Measurements from ENCODE around the gene DDX23. TPM values are rescaled to one million over a fixed set of nuclear protein-coding genes. Genes with fewer than 3 reads are reported as not detected.
A peak's percentile ranks its signal among the peaks of the same experiment; 100 is the strongest.

Gene DDX23
- total RNA-seq, 1 experiment from 2014 or later: 132 TPM

DNA sequence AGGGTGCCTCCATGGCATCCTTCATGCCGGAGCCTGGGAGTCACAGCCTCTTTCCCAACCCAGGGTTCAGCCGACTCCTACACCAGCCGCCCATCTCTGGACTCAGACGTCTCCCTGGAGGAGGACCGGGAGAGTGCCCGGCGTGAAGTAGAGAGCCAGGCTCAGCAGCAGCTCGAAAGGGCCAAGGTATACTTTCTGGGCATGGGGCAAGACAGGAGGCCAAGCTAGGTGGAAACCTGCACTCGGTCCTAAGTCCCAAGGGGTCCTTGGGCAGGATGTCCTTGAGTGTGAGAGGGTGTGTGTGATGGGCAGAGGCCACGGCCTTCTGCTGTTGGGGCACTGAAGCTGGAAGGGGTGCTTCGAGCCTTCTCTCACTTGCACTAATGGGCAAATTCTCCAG, 28.7 kb downstream of the DDX23 start:
- DNase-seq (ENCODE audit: low read depth): no peak

- no peak for DNase-seq (ENCODE audit: low read depth)
Measured at GRCh38 chr12:48822711-48823110, 29.3 kb downstream of the DDX23 start.

- DNase-seq (ENCODE audit: low read depth): no peak
Measured at GRCh38 chr12:48822139-48822538, 29.8 kb downstream of the DDX23 start.

DNA sequence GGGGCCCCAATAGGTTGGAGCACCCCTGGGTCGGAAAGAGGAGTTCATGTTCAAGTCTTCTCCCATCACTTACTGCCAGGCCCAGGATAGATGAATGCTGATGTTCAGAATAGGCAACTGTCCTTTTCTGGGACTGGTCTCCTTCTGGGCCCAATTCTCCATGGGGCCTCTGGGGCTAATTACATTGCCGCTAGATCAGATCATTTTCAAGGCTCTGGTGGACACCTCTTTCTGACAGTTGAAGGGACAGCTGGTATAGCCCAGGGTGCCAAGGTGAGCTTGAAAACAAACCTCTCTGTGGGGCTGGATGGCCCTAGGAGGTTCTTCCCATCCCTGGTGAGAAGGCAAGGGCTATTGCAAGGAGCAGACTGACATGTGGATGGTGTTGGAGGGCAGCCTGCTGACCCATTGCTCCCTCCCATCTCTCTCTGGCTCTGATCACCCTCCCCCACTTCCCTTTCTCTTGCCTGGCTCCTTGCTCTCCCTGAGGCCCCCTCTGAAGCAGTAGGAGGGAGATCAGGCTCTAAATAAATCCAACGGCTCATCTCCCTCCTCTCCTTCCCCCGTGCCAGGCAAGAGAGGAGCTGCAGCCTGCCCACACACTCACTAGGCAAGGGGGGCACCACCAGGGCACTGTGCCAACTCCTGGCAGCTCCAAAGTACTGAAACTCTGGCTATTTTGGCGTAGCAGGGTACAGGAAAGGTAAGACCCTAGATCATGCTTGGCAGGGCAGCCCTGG, 31.8 kb downstream of the DDX23 start:
- DNase-seq (ENCODE audit: low read depth): no peak

DNA sequence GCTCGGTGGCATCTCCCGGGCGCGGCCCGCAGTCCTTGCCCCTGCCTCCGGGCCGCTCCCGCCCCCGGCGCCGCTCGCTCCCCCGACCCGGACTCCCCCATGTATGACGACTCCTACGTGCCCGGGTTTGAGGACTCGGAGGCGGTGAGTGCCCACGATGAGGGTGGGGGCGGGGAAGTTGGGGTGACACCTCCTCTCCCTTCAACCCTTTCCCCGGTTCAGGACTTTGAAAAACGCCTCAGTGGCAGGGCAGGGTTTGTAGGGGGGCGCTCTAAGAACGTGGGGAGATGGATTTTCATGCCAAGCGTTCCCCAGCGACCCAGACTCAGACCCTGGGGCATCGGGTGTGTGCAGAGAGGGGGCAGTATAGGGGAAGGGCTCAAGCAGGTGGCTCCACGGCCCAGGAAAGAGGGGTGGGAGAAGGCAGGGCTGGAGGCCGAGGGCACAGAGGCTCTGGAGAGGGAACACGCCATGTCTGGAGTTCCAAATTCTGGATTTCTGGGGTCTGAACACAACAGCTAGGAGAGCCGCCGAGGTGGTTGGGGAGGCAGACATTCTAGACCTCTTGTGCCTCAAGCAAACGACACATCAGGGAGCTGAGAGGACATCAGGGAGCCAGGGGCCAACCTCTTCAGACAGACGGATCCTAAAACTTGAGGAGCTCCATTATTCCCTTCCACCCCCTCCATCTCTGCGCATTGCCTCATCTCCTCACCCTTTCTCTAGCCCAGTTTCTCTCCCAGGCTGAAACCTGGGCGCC, 33.0 kb downstream of the DDX23 start:
- no peak for DNase-seq (ENCODE audit: low read depth)

DNA sequence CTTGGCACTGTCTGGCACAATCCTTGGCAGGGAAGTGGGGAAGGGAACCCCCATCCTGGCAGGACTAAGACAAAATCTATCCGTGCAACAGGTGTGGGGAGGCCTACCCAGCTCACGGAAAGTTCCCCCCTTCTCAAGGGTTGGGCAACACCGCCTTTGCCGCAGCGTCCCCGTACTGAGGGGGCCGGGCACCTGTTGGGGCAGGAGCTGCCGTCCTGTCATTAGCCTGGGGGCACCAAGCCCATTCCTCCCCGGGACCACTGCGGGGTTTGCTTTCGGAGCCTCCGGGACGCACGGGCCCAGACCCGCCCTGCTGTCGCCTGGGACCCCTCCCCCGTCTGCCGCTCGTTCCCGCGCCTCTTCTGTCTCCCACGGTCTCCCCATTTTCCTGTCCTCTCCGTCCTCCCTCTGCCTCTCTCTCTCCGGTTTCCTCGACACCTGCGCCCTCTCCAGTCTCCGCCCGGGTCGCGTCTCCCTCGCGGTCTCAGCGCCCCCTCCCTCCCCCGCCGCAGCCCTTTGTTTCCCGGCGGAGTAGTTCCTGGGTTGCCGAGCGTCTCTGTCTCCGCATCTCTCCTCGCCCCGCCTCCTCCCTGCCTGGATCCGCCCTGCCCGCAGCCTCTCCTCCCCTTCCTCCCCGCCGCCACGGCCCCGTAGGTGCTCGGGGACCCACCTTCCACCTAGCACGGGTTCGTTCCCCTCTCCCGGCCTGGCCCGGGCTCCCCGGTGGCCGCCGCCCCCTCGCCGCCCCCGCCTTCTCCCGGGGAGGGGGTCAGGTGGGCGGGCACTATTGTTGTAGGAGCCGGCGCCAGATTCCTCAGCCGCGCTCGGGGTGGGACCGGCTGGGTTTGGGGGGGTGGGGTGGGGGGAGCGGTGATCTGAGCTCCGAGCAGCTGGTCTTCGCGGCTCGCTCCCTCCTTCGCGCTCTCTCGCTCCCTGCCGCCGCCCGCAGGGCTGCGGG, 33.8 kb downstream of the DDX23 start, which contains the start of gene CACNB3:
Gene CACNB3, plus strand, starts transcription at position 624 of the 958 bp plus-strand sequence. CDS start 434 bp downstream, outside the sequence.
- peak; percentile 84 for DNase-seq (ENCODE audit: low read depth)

DNA sequence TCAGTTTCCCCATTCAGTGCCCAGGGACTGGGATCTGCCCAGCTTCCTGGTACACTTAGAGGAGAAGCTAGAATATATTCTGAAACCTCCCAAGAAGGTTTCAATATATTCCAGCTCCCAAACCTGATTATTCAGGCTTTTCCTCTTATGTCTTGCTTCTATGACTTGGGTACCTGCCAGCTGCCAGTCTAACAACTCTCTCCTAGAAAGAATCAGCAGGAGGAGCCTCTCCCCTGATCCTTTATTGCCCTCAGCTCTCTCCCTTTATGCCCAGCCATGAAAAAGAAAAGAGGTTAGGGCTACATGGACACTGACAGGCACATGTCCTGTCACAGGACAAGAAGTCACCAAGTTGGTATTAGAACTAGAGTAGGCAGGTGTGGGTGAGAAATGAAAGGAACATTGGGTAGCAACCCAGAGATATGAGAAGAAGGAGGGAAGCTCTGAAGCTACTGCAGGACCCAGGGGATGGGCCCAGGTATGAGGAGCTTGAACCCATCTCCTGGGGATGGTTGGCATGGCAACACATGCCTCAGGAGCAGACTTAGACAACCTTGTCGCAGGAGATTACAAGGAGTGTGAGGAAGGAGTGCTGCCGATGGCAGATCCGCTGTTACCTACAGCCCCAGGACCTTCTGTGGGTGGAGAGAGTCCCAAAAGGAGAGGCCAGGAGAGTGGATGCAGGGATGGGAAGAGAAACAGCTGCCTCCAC, 35.7 kb downstream of the DDX23 start:
- DNase-seq (ENCODE audit: low read depth): no peak

DNA sequence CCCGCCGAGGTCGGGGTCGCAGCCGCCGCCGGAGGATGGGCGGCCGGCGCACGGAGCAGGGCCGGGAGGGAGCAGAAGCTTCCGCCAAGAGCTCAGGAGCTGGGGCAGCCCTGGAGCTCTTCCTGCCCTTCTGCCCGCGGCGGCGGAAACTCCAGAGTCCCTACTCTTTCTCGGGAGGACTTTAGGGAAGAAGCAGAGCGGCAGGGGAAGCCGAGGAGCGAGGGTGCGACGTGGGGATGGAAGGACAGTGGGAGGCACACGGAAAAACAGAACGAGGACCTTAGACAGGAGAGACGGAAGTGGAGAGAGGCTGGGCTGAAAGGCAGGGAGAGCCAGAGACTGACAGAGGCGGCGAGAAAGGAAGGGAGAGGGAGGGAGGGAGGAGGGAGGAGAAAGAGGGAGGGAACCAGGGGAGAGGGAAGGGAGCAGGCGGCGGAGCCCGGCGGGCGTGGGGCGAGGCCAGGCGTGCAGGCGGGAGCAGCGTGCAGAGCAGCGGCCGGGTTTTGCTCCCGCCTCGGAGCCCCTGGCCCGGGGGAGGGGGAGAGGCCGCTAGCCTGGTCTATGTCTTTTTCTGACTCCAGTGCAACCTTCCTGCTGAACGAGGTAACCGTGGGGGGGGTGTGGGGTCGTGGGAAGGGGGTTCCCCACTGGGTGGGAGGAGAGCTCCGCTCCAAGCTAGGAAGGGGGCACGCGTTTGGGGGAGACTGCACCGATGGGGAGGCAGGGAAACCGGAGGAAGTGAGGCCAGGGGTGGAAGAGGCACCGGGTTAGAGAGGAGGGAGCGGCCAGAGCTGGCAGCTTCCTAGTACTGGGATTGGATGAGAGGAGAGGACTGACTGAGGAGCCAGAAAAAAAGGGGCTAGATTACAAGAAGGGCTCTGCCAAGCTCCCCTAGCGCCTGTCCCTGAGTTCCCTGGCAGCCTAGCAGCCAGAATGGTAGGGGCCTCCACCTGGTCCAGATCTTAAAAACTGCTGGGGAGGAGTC, 36.5 kb downstream of the DDX23 start:
- DNase-seq (ENCODE audit: low read depth): peak; percentile 92

GRCh38 chr12:48814262-48815125, 37.5 kb downstream of the DDX23 start:
- peak; percentile 89 for DNase-seq (ENCODE audit: low read depth)

DNA sequence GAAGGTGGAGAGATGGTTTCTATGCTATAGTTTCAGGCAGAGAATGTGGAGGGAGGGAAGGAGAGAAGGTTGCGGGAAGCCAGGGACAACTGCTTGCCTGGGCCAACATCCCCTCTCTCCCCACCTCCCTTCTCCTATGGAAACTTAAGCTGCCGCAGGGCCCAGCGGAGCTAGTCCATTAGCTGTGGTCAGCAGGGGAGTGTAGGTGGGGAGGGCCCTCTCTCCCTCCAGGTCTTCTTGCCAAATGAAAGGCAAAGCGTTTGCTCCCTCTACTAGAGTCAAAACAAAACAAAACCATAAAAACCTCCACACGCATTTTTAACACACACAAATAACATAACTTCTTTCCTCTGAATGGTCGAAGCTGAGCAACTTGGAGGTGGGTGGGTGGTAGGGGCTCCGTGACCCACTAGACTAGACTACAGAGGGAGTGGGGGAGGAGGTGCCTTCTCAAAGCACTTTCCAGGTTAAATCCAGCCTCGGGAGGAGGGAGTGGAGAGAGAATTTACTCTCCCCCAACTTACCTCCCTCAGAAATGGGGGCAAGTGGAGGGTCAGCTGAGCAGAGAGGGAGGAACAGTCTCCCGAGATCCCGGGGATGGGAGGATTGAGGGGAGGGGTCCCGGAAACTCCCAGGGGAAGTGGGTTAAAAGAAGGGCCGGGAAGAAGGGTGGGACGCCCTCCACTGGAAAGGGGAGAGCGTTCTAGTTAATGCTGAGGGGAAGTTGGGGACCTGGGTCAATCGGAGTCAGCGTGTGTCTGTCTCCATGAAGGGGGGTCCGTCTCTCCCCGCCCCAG, 38.3 kb downstream of the DDX23 start:
- DNase-seq (ENCODE audit: low read depth): no peak

- DNase-seq (ENCODE audit: low read depth): no peak
Measured at GRCh38 chr12:48812389-48812788, 39.6 kb downstream of the DDX23 start.

GRCh38 chr12:48811437-48812090, 40.4 kb downstream of the DDX23 start:
- no peak for DNase-seq (ENCODE audit: low read depth)

DNA sequence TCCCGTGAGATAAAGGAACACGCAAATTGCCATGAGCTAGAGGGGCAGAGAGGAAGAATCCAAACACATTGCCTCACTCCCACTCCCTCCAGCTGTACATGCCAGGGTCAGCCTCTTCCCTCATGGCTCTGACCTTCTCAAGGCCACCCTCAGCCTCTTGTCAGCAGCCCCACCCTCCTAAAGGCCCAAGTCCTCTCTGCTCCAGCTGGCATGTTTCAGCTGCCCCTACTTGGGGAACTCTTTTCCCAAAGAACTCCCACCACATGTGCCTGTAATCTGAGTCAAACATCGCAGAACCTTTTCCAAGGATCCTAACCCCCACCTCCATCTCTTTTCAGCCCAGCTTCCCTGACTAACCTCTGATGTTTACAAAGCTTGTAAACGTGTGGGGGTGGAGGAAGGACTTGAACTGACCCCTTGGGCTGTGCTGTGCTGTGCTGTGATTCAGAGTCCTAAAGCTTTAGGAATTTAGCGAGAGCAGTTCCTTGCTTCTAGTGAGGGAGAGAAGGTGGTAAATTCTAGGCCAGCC, 41.0 kb downstream of the DDX23 start:
- peak; percentile 68 for DNase-seq (ENCODE audit: low read depth)

DNA sequence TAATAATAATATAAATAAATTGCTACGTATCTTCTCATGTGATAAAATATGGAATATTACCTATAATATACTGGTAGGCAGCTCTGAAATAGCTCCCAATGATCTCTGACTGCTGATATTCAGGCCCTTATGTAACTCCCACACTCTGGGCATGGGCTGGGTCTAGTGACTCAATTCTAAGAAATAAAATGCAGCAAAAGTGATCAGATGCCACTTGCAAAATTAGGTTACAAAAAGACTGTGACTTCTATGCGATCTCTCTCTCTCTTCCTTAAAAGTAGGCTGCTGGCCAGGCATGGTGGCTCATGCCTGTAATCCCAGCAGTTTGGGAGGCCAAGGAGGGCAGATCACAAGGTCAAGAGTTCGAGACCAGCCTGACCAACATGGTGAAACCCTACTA, 44.0 kb downstream of the DDX23 start:
- no peak for DNase-seq (ENCODE audit: low read depth)

DNA sequence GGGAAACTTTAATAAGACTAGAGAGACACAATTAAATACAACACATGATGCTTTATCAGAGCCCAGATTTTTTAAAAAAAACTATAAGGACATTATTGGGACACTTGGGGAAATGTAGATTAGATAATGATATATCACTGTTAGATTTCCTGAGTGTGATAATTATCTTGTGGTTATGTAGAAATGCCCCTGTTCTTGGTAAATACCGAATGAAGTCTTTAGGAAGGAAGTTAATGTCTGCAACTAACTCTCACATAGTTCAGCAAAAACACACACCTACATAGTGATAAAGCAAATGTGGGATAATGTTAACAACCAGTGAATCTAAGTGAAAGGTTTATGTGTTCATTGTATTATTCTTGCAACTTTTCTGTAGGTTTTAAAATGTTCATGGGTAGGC, 48.3 kb downstream of the DDX23 start:
- no peak for DNase-seq (ENCODE audit: low read depth)

DNA sequence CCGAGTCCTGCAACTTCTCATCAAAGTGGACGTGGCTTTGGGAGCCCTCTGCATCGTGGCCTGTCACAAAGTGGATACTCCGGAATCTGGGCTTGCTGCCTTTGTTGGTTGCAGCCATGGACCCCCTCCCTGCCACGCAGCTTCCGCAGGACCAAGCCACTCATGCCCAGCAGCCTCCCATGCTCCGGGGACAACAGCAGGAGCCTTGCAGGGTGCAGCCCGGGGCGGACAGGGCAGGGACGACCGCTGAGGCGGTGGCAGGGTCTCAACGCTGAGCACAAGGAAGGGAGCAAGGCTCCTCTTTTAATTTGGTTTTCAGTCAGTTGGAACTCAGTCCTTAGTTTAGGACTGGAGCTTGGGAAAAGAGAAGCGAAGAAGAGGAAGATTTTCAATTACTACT, 51.0 kb downstream of the DDX23 start:
- no peak for DNase-seq (ENCODE audit: low read depth)

DNA sequence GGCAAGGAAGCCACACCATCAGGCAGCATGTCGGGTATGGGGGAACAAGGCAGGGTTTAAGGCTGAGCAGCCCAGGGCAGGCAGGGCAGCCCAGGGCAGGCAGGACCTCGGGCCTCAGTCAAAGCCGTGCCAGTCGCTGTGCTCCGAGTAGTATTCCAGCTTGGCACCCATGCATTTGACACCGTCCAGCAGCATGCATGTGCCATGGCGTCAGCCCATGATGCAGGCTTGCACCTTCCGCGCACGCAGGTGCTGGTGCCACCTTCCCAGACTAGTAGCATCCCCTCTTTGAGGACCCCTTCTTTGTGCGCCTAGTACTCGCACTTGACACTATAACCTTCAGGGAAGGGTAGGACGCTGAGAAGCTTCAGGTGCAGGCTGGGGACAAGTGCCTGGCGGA, 51.5 kb downstream of the DDX23 start:
- no peak for DNase-seq (ENCODE audit: low read depth)

DNA sequence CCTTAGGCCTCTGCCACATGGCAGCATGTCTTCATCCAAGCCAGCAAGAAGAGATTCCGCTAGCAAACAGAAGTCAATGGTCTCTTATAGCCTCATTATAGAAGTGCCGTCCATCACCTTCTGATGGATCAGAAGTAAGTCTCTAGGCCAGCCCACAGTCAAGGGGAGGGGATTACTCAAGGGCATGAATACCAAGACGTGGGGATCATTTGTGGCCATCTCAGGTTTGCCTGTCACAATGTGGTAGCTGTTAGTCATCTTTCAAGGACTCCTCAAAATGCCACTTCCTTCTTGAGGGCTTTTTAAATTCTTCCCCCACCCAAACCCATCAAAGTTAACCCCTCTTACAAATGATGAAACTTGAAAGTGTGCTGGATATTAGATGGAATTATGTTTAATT, 55.0 kb downstream of the DDX23 start:
- DNase-seq (ENCODE audit: low read depth): peak; percentile 53

Measured in Daoy (cell line).